Activated T-helper 1 cell treated with anti-CD3 and anti-CD28 coated beads, Interleukin-12 subunit alpha, Interleukin-12 subunit beta, Interleukin-2, Interleukin-4 antibody, amounts not matched to agents 30 ng/mL and 10 ng/mL and 1 ng/mL, durations not matched to agents 14 hours and 24 hours and 36 hours (primary cell): Measurements from ENCODE around the gene ADCY1. TPM values are rescaled to one million over a fixed set of nuclear protein-coding genes. Genes with fewer than 3 reads are reported as not detected.

Source experiments
- DNase-seq: peaks from one replicate; pipeline ENCODE4 v3.0.0; 2021; ENCODE audit warnings: low spot score
- H3K27ac Mint-ChIP-seq: one replicate; pipeline ENCODE4 v1.8.0; 2021; ENCODE audit warnings: mild to moderate bottlenecking, mixed read lengths
- H3K27me3 Mint-ChIP-seq: one replicate; pipeline ENCODE4 v1.8.0; 2022; ENCODE audit warnings: mild to moderate bottlenecking, moderate library complexity, mixed read lengths; ENCODE audit not compliant: insufficient read depth
- H3K36me3 Mint-ChIP-seq: one replicate; pipeline ENCODE4 v1.8.0; 2021; ENCODE audit warnings: low read depth, mixed read lengths
- H3K4me1 Mint-ChIP-seq: one replicate; pipeline ENCODE4 v1.8.0; 2021; ENCODE audit warnings: low read depth, mixed read lengths
- H3K4me3 Mint-ChIP-seq: one replicate; pipeline ENCODE4 v1.8.0; 2021; ENCODE audit warnings: mild to moderate bottlenecking, moderate library complexity, mixed read lengths
- H3K9me3 Mint-ChIP-seq: one replicate; pipeline ENCODE4 v1.8.0; 2021; ENCODE audit warnings: mixed read lengths
- intact Hi-C: fragments of 100-400 bp; cut with micrococcal nuclease; formaldehyde crosslinking; loops from one replicate; pipeline ENCODE4 v1.15.1; 2024
- total RNA-seq: library from RNA; stranded (reverse); gene quantifications from 2 replicates; pipeline ENCODE4 v1.2.3, GENCODE V29; 2022

The ADCY1 gene
- total RNA-seq, 1 donor from 2014 or later, result 2.9 TPM

- Mint-ChIP-seq H3K27me3 (peaks cover 6% of the 10 kb centered on the region), H3K36me3 (no peaks in the 10 kb centered on the region), H3K4me1 (no peaks in the 10 kb centered on the region), H3K9me3 (no peaks in the 10 kb centered on the region), H3K4me3 (no peak overlapping the region), H3K27ac (no peak overlapping the region)
- no peak for DNase-seq
- intact Hi-C loops, result no loop called here
These were observed 7.2 kb downstream of the ADCY1 start for GRCh38 chr7:45581271-45581780.

GRCh38 chr7:45582136-45582749, 8.1 kb downstream of the ADCY1 start:
- no peaks in the 10 kb centered on the region for H3K4me1 Mint-ChIP-seq
- H3K4me3 Mint-ChIP-seq, result no peak overlapping the region
- H3K9me3 Mint-ChIP-seq, result no peaks in the 10 kb centered on the region
- intact Hi-C loops, result no loop called here
- H3K27ac Mint-ChIP-seq, result no peak overlapping the region
- peaks cover 3% of the 10 kb centered on the region for H3K27me3 Mint-ChIP-seq
- H3K36me3 Mint-ChIP-seq, result no peaks in the 10 kb centered on the region
- DNase-seq, result no peak

GRCh38 chr7:45582868-45583277, 8.7 kb downstream of the ADCY1 start:
- H3K36me3 Mint-ChIP-seq, result no peaks in the 10 kb centered on the region
- intact Hi-C loops, result no loop called here
- no peaks in the 10 kb centered on the region for H3K9me3 Mint-ChIP-seq
- no peak overlapping the region for H3K4me3 Mint-ChIP-seq
- H3K27me3 Mint-ChIP-seq, result no peaks in the 10 kb centered on the region
- no peak for DNase-seq
- H3K4me1 Mint-ChIP-seq, result no peaks in the 10 kb centered on the region
- H3K27ac Mint-ChIP-seq, result no peak overlapping the region

- no peaks in the 10 kb centered on the region for H3K27me3 Mint-ChIP-seq
- intact Hi-C loops, result no loop called here
- no peak overlapping the region for H3K27ac Mint-ChIP-seq
- no peak for DNase-seq
- no peaks in the 10 kb centered on the region for H3K4me1 Mint-ChIP-seq
- H3K9me3 Mint-ChIP-seq, result no peaks in the 10 kb centered on the region
- no peak overlapping the region for H3K4me3 Mint-ChIP-seq
- no peaks in the 10 kb centered on the region for H3K36me3 Mint-ChIP-seq
These were observed 9.1 kb downstream of the ADCY1 start for GRCh38 chr7:45583296-45583695.

GRCh38 chr7:45584261-45585210, 10.4 kb downstream of the ADCY1 start:
- no peak overlapping the region for H3K4me3 Mint-ChIP-seq
- no peak for DNase-seq
- H3K27me3 Mint-ChIP-seq, result no peaks in the 10 kb centered on the region
- no peaks in the 10 kb centered on the region for H3K36me3 Mint-ChIP-seq
- intact Hi-C loops, result no loop called here
- no peak overlapping the region for H3K27ac Mint-ChIP-seq
- no peaks in the 10 kb centered on the region for H3K9me3 Mint-ChIP-seq
- H3K4me1 Mint-ChIP-seq, result no peaks in the 10 kb centered on the region

- Mint-ChIP-seq H3K9me3 (no peaks in the 10 kb centered on the region), H3K4me3 (no peak overlapping the region)
These were observed 11.5 kb downstream of the ADCY1 start for GRCh38 chr7:45585628-45586027.

GRCh38 chr7:45586542-45587520, 12.7 kb downstream of the ADCY1 start:
- H3K4me3 Mint-ChIP-seq, result no peak overlapping the region
- H3K4me1 Mint-ChIP-seq, result no peaks in the 10 kb centered on the region
- DNase-seq, result no peak
- H3K9me3 Mint-ChIP-seq, result no peaks in the 10 kb centered on the region
- no peaks in the 10 kb centered on the region for H3K27me3 Mint-ChIP-seq
- intact Hi-C loops, result no loop called here
- H3K27ac Mint-ChIP-seq, result no peak overlapping the region
- H3K36me3 Mint-ChIP-seq, result no peaks in the 10 kb centered on the region

More at GRCh38 chr7:45585628-45586027, 11.5 kb downstream of the ADCY1 start:
- DNase-seq, result no peak
- intact Hi-C loops, result no loop called here
- H3K4me1 Mint-ChIP-seq, result no peaks in the 10 kb centered on the region
- no peaks in the 10 kb centered on the region for H3K27me3 Mint-ChIP-seq
- no peak overlapping the region for H3K27ac Mint-ChIP-seq
- H3K36me3 Mint-ChIP-seq, result no peaks in the 10 kb centered on the region

- Mint-ChIP-seq H3K4me3 (no peak overlapping the region), H3K27me3 (no peaks in the 10 kb centered on the region), H3K9me3 (no peaks in the 10 kb centered on the region), H3K36me3 (no peaks in the 10 kb centered on the region), H3K4me1 (no peaks in the 10 kb centered on the region), H3K27ac (no peak overlapping the region)
- intact Hi-C loops, result no loop called here
- no peak for DNase-seq
These were observed 14.3 kb downstream of the ADCY1 start for GRCh38 chr7:45588466-45588865.

- H3K4me3 Mint-ChIP-seq, result no peak overlapping the region
- H3K36me3 Mint-ChIP-seq, result no peaks in the 10 kb centered on the region
- H3K4me1 Mint-ChIP-seq, result no peaks in the 10 kb centered on the region
- H3K27me3 Mint-ChIP-seq, result no peaks in the 10 kb centered on the region
- H3K9me3 Mint-ChIP-seq, result no peaks in the 10 kb centered on the region
- intact Hi-C loops, result no loop called here
- no peak overlapping the region for H3K27ac Mint-ChIP-seq
- no peak for DNase-seq
These were observed 14.9 kb downstream of the ADCY1 start for GRCh38 chr7:45589061-45589460.

- intact Hi-C loops, result no loop called here
- Mint-ChIP-seq H3K36me3 (no peaks in the 10 kb centered on the region), H3K27me3 (no peaks in the 10 kb centered on the region), H3K27ac (no peak overlapping the region), H3K4me1 (no peaks in the 10 kb centered on the region), H3K4me3 (no peak overlapping the region), H3K9me3 (no peaks in the 10 kb centered on the region)
- no peak for DNase-seq
These were observed 15.9 kb downstream of the ADCY1 start for GRCh38 chr7:45589915-45590678.

- no peaks in the 10 kb centered on the region for H3K9me3 Mint-ChIP-seq
- no peak overlapping the region for H3K4me3 Mint-ChIP-seq
- no peak for DNase-seq
- no peak overlapping the region for H3K27ac Mint-ChIP-seq
- no peaks in the 10 kb centered on the region for H3K4me1 Mint-ChIP-seq
- H3K36me3 Mint-ChIP-seq, result no peaks in the 10 kb centered on the region
- intact Hi-C loops, result no loop called here
- no peaks in the 10 kb centered on the region for H3K27me3 Mint-ChIP-seq
These were observed 16.5 kb downstream of the ADCY1 start for GRCh38 chr7:45590679-45591057.
